Adrenal gland (tissue), 12 donors: ENCODE data around the gene ADPRHL1. TPM values are rescaled to one million over a fixed set of nuclear protein-coding genes. Genes with fewer than 3 reads are reported as not detected.

Source experiments
- DNase-seq, 7 donors: peaks; one replicate each; pipeline ENCODE4 v3.0.0-alpha.2; 2019 to 2020
- H3K27ac ChIP-seq, 5 donors: fragments of 200-600 bp; sonication (generic) in 4 of 5; 1 replicate in 3 of 5; 2 replicates in 2 of 5; pipeline versions ENCODE4 v1.5.1 to v1.8.0; 2016 to 2020; ENCODE audit warnings: mild to moderate bottlenecking in 1 of 5
- H3K27me3 ChIP-seq: fragments of 200-600 bp; 2 replicates; pipeline ENCODE4 v1.8.0; 2021
- H3K36me3 ChIP-seq, 2 donors: fragments of 200-600 bp; replicated peaks in 1 of 2; 1 replicate in 1 of 2; 2 replicates in 1 of 2; pipeline versions ENCODE4 v1.5.1 to v1.8.0; 2018 to 2022
- H3K4me1 ChIP-seq, 2 donors: fragments of 200-600 bp; replicated peaks in 1 of 2; 1 replicate in 1 of 2; 2 replicates in 1 of 2; pipeline versions ENCODE4 v1.5.1 to v1.8.0; 2018 to 2021
- H3K4me3 ChIP-seq, 4 donors: fragments of 200-600 bp; sonication (generic) in 3 of 4; one replicate each; pipeline ENCODE4 v1.5.1; 2016 to 2018
- H3K9me3 ChIP-seq, 3 donors: fragments of 200-600 bp; sonication (generic) in 1 of 3; replicated peaks in 1 of 3; 1 replicate in 2 of 3; 2 replicates in 1 of 3; pipeline versions ENCODE4 v1.5.1 to v1.8.0; 2016 to 2021
- POLR2A ChIP-seq, 2 donors: fragments of 450-650 bp; IDR thresholded peaks; one replicate each; pipeline ENCODE4 v1.6.1; 2017; ENCODE audit warnings: antibody characterized with exemption in 2 of 2, mild to moderate bottlenecking in 2 of 2, moderate library complexity in 1 of 2
- WGBS, 4 donors: extraction: QIAGEN DNeasy Blood & Tissue Kit in 2 of 4; methylation state at CpG; one replicate each; pipeline versions ENCODE4 v1.1.5 to v1.1.7; 2013 to 2017; 5-methylcytosine and 5-hydroxymethylcytosine counted together
- intact Hi-C, 2 donors: fragments of 100-400 bp; cut with DNase I; formaldehyde crosslinking; loops; one replicate each; pipeline versions ENCODE4 v1.14.1 to v1.15.0; 2022 to 2023
- polyA plus RNA-seq, 3 donors: library from polyadenylated mRNA; stranded (reverse); fragments of 200-250 nt in 2 of 3; fragments of 350-450 nt in 1 of 3; fragmentation: Illumina TruSeq in 1 of 3; extraction: RNeasy Lipid Tissue Mini Kit (QIAGEN cat#74804) in 1 of 3; gene quantifications; one replicate each; pipeline ENCODE4 v1.2.3, GENCODE V29; 2013 to 2014
- total RNA-seq, 9 donors: library from RNA; depleted of rRNA in 4 of 9; stranded (reverse); fragments of >200 nt in 4 of 9; fragments of 120-200 nt in 1 of 9; fragmentation: NEBNext Ultra II Directional in 1 of 9; extraction: Animal tissue kit (Norgen Biotek cat#: 25700) in 1 of 9; gene quantifications; one replicate each; pipeline versions ENCODE4 v1.1.0 to v1.2.4, GENCODE V29; 2013 to 2023
- TF ChIP-seq, protein P1 (sequence below), 6 experiments: fragments of 450-650 bp in 4 of 6; fragments of 200-600 bp in 2 of 6; sonication (generic) in 1 of 6; IDR thresholded peaks; 1 replicate in 5 of 6; 2 replicates in 1 of 6; pipeline versions ENCODE4 v1.5.1 to v1.8.0; 2016 to 2021; ENCODE audit warnings: antibody characterized with exemption in 6 of 6, mild to moderate bottlenecking in 2 of 6, moderate library complexity in 1 of 6
- donor health status: healthy with polysubstance abuse.
- donor health status: Bipolar disorder and iron deficiency.
- donor health status: DM: yes; HTN: yes; CAD: no.
- donor health status: DM: no; HTN: no; CAD: no.
- donor health status: DM: no; HTN: no; CAD: no.
- donor health status: DM: yes; HTN: yes; CAD: no.

Gene ADPRHL1
- total and polyA plus RNA-seq, 12 donors = 2.0 to 14.2 (median 4.0) TPM

DNA sequence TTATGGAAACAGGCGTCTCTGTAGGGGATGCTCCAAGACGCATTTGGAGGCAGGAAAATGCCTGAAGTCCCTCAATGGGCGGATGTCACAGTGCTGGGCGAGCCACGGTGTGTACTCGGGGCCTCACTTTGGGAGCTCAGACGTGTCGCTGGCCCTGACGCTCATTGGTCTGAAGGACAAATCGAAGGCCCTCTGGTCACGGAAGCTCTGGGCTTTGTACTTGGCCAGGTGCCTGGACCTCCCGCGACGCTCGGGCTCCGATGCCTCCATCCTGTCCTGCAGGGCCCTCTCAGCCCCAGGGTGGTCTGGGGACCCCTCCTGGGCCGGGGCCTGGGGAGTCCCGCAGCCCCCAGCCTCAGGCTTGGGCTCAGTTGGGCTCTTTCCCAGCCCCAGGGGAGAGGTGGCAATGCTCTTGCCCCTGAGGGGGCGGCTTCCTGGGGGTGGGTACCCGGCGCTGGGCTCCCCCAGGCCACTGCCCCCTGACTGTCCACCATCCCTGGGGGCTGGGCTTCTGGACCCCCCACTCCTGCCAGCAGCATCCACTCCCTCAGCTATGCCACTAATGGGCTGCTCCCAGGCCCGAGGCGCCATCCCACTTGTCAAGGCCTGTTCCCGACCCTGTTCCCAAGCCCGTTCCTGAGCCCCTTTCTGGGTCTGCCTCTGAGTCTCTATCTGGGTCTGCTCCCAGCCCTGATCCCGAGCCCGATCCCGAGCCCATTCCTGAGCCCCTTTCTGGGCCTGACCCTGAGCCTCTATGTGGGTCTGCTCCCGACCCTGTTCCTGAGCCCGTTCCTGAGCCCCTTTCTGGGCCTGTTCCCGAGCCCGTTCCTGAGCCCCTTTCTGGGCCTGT, 49.8 kb downstream of the ADPRHL1 start:
- intact Hi-C loops = loop anchor here in 1 of 2 donors (10.0 kb wide), 1 partner anchor 469 kb away; no protein-coding TSS in a partner anchor
- Histone ChIP-seq H3K36me3 (no peaks in the 10 kb centered on the region), H3K4me1 (no peaks in the 10 kb centered on the region), H3K4me3 (no peak overlapping the region), H3K9me3 (no peaks in the 10 kb centered on the region), H3K27me3 (peaks cover 4% of the 10 kb centered on the region), H3K27ac (no peak overlapping the region)
- DNase-seq = no peak
- no peak for TF ChIP-seq POLR2A (IDR thresholded peaks at IDR 0.05)
- TF ChIP-seq, protein P1, sequence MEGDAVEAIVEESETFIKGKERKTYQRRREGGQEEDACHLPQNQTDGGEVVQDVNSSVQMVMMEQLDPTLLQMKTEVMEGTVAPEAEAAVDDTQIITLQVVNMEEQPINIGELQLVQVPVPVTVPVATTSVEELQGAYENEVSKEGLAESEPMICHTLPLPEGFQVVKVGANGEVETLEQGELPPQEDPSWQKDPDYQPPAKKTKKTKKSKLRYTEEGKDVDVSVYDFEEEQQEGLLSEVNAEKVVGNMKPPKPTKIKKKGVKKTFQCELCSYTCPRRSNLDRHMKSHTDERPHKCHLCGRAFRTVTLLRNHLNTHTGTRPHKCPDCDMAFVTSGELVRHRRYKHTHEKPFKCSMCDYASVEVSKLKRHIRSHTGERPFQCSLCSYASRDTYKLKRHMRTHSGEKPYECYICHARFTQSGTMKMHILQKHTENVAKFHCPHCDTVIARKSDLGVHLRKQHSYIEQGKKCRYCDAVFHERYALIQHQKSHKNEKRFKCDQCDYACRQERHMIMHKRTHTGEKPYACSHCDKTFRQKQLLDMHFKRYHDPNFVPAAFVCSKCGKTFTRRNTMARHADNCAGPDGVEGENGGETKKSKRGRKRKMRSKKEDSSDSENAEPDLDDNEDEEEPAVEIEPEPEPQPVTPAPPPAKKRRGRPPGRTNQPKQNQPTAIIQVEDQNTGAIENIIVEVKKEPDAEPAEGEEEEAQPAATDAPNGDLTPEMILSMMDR (IDR thresholded peaks at IDR 0.05) = no peak
- 66 to 73% (median 70%) methylated on average over 22 to 32 of the region's 32 CpGs for WGBS, 4 donors

DNA sequence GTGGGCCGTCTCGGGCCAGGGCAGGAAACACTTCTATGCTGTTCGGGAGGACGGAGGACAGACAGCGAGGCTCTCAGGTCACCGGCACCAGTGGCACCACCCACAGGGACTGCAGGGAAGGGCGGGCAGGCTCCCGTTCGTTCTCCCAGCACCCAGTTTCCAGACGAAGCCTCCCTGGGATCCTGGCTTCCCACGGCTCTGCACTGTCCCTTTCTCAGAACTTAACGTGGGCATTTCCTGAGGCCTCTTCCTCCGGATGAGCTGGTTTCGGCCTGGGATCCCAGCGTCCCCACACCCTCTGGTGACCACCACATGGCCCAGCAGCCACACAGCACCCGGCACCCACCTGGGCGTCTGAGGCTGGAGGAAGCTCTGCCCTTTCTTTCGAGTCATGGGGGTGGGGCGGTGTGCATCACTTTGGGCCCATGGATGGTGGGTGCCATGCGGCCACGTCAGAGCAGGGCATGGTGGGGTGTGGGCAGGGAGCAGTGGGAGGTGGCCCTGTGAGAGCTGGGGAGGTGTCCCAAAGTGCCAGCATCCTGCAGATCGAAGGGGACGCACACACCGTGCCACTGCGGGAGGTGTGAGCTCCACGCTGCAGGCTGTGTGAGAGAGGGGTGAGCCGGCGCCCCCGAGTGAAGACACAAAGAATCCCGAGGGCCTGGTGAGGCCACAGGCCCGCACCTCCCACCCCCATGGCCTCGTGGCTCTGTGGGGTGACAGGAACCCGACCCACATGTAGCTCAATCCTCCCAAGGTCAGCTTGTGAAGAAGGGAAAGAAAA, 50.6 kb downstream of the ADPRHL1 start:
- Histone ChIP-seq H3K27me3 (peaks cover 4% of the 10 kb centered on the region), H3K4me3 (no peak overlapping the region), H3K9me3 (no peaks in the 10 kb centered on the region), H3K27ac (no peak overlapping the region), H3K4me1 (no peaks in the 10 kb centered on the region), H3K36me3 (no peaks in the 10 kb centered on the region)
- no peak for TF ChIP-seq POLR2A (IDR thresholded peaks at IDR 0.05)
- TF ChIP-seq, protein P1 (IDR thresholded peaks at IDR 0.05) = no peak
- no peak for DNase-seq
- WGBS, 4 donors = 75 to 83% (median 77%) methylated on average over 18 to 33 of the region's 33 CpGs
- intact Hi-C loops = loop anchor here in 1 of 2 donors (10.0 kb wide), 1 partner anchor 468 kb away; no protein-coding TSS in a partner anchor

DNA sequence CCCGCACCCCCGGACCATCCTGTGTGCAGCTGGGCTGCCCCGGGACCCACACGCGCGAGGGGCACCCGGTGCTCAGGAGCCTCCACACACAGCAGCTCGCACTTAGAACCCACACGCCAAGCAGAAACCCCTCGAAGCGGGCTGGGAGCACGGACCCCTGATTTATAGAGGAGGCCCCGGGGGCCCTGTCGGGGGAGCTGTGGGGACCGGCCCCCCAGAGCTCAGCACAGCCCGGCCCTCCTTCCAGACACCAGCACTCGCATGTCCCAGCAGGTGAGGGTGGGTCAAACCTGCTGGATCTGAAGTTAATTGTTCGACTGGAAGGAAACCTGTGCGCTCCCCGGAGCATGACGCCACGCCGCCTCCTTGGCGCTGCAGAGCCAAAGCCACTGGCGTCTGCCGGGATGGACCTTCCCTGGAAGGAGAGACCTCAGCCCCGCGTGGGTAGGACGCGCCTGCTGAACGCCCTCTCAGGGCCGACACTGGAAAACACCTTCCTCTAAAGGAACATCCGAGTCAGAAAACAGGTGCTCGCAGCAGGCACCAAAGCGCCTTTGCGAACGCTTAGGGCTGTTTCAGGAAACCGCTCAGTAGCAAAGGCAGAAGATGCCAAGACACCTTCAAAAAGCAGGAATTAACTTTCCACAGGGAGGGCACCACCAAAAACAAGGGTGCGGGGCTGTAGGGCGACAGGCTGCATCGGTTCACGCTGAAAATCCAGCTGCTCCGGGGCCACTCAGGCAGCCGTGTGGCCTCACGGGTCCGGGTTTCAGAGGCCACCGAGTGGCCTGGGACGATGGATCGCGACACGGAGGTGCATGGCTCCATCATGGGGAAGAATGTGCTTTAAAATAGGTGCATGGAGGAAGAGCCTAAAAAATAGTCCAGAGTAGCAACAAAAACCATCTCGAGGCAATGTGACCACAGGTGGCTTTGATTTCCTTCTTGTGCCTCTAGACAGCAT, 51.6 kb downstream of the ADPRHL1 start:
- DNase-seq = no peak
- H3K9me3 ChIP-seq = no peaks in the 10 kb centered on the region
- WGBS, 4 donors = 82 to 87% (median 85%) methylated on average over 31 to 52 of the region's 52 CpGs
- TF ChIP-seq, protein P1 (IDR thresholded peaks at IDR 0.05) = no peak
- TF ChIP-seq POLR2A (IDR thresholded peaks at IDR 0.05) = no peak
- no peak overlapping the region for H3K4me3 ChIP-seq
- no peaks in the 10 kb centered on the region for H3K36me3 ChIP-seq
- intact Hi-C loops = loop anchor here in 1 of 2 donors (10.0 kb wide), 1 partner anchor 467 kb away; no protein-coding TSS in a partner anchor
- H3K4me1 ChIP-seq = no peaks in the 10 kb centered on the region
- peaks cover 4% of the 10 kb centered on the region for H3K27me3 ChIP-seq
- H3K27ac ChIP-seq = no peak overlapping the region
